ENCODE measurements around the gene ELF4. TPM values are rescaled to one million over a fixed set of nuclear protein-coding genes. Genes with fewer than 3 reads are reported as not detected.

Gene ELF4
- total and polyA plus RNA-seq, 2 of the 4 experiments (the other 2 are of a cell fraction): 10.9 to 19.0 TPM

GRCh38 chrX:130034178-130034577, 76.1 kb downstream of the ELF4 start:
- no peak overlapping the region for H2AFZ ChIP-seq (replicated peaks; ENCODE audit: low read length, poor library complexity)
- no peak overlapping the region for H2BK5ac ChIP-seq (ENCODE audit: low read depth, low read length, poor library complexity, severe bottlenecking)
- H3K56ac ChIP-seq (ENCODE audit: extremely low read depth, insufficient read depth, low read length): no peak overlapping the region
- peaks cover 20% of the 10 kb centered on the region for H3K36me3 ChIP-seq (ENCODE audit: control insufficient read depth, insufficient read depth, low read length)
- dilution Hi-C loops (cut with HindIII; ENCODE audit: low sequenced_read_pairs, unreplicated experiment): no loop called here
- H3K23ac ChIP-seq (ENCODE audit: low read depth, low read length): no peak overlapping the region
- H2AK5ac ChIP-seq (ENCODE audit: low read depth, low read length): no peak overlapping the region
- DNase-seq: no peak
- in situ Hi-C loops (cut with MboI; ENCODE audit: low sequenced_read_pairs): no loop called here
- no TSS peak for BruUV-seq (replicated peaks)
- H2AK9ac ChIP-seq (replicated peaks; ENCODE audit: low read depth, low read length, poor library complexity): no peak overlapping the region
- ATAC-seq (ENCODE audit: low read depth): no peak
- H3K9ac ChIP-seq (ENCODE audit: low read depth, low read length): no peak overlapping the region
- no peak overlapping the region for H4K91ac ChIP-seq (ENCODE audit: insufficient read depth, low read depth, low read length)
- 53% methylated on average over 3 of the region's 7 CpGs; no CpG with 5 or more reads in 1 of the 2 experiments for WGBS, 2 experiments (ENCODE audit: extremely low coverage in 2 of 2, insufficient read length in 1 of 2)
- H4K20me1 ChIP-seq (ENCODE audit: insufficient read depth, low read length): no peaks in the 10 kb centered on the region
- no peaks in the 10 kb centered on the region for H3K79me1 ChIP-seq (ENCODE audit: low read depth in 1 of 2, low read length in 2 of 2)
- H3K4ac ChIP-seq (ENCODE audit: low read depth, low read length): no peak overlapping the region
- H4K8ac ChIP-seq (ENCODE audit: low read depth in 2 of 2, low read length in 2 of 2): no peak overlapping the region
- intact Hi-C loops (cut with micrococcal nuclease): no loop called here
- no peak overlapping the region for H3K27ac ChIP-seq (ENCODE audit: insufficient read depth, low read length)
- H3K4me3 ChIP-seq (ENCODE audit: insufficient read depth, low read depth, low read length): no peak overlapping the region
- no peak for TF ChIP-seq POLR2A (IDR thresholded peaks at IDR 0.05; ENCODE audit: low read depth, low read length)
- TF ChIP-seq CEBPB (IDR thresholded peaks at IDR 0.05; ENCODE audit: low read depth, low read length): no peak
- no peak for TF ChIP-seq MAFK (IDR thresholded peaks at IDR 0.05; ENCODE audit: low read depth, low read length)
- no peak overlapping the region for H3K18ac ChIP-seq (ENCODE audit: low read depth, low read length)
- no peak overlapping the region for H2BK15ac ChIP-seq (ENCODE audit: low read depth, low read length)
- no peak overlapping the region for H4K5ac ChIP-seq (ENCODE audit: low read depth, low read length)
- no peak overlapping the region for H3K14ac ChIP-seq (replicated peaks; ENCODE audit: low read depth, low read length)
- ChIA-PET POLR2A (ENCODE audit: unreplicated experiment) (no interaction called here), CTCF (no interaction called here)
- H3K4me2 ChIP-seq (ENCODE audit: low read depth, low read length): no peak overlapping the region
- H3K9me1 ChIP-seq (ENCODE audit: insufficient read depth, low read length): no peaks in the 10 kb centered on the region
- H3K27me3 ChIP-seq (ENCODE audit: control insufficient read depth, insufficient read depth, low read length): no peaks in the 10 kb centered on the region; the same call in 1 of the 2 replicates
- H3K9me3 ChIP-seq (ENCODE audit: control insufficient read depth, insufficient read depth, low read length): no peaks in the 10 kb centered on the region
- no peak overlapping the region for H2BK120ac ChIP-seq (ENCODE audit: low read depth, low read length)
- no peak overlapping the region for H2BK20ac ChIP-seq (ENCODE audit: low read depth, low read length)
- H3K4me1 ChIP-seq (ENCODE audit: control insufficient read depth, insufficient read depth, low read length): no peaks in the 10 kb centered on the region
